Effector memory CD8-positive, alpha-beta T cell (primary cell): ENCODE measurements around the gene ZFHX3.
A peak's percentile ranks its signal among the peaks of the same experiment; 100 is the strongest.

Source experiments
- ATAC-seq: fragments of 150-1000 bp; cut with Tn5 transposase; replicated peaks from 2 replicates; pipeline ENCODE4 v1.10.0; 2021; ENCODE audit warnings: mild to moderate bottlenecking, moderate library complexity
- DNase-seq, 3 experiments: peaks; one replicate each; pipeline ENCODE4 v3.0.0; 2021
- H3K27ac Mint-ChIP-seq, 2 donors: one replicate each; pipeline ENCODE4 v1.8.0; 2022; ENCODE audit warnings: mild to moderate bottlenecking in 2 of 2, mixed read lengths in 2 of 2, moderate library complexity in 2 of 2
- H3K27me3 Mint-ChIP-seq, 2 donors: one replicate each; pipeline ENCODE4 v1.8.0; 2022; ENCODE audit warnings: mixed read lengths in 2 of 2
- H3K36me3 Mint-ChIP-seq: one replicate; pipeline ENCODE4 v1.8.0; 2022; ENCODE audit warnings: mild to moderate bottlenecking, moderate library complexity, mixed read lengths; ENCODE audit not compliant: insufficient read depth
- H3K4me1 Mint-ChIP-seq, 2 donors: one replicate each; pipeline ENCODE4 v1.8.0; 2022; ENCODE audit warnings: low read depth in 2 of 2, mixed read lengths in 2 of 2
- H3K4me3 Mint-ChIP-seq, 2 donors: one replicate each; pipeline ENCODE4 v1.8.0; 2022; ENCODE audit warnings: mild to moderate bottlenecking in 2 of 2, mixed read lengths in 2 of 2, moderate library complexity in 2 of 2
- H3K9me3 Mint-ChIP-seq, 2 donors: one replicate each; pipeline ENCODE4 v1.8.0; 2022; ENCODE audit warnings: mixed read lengths in 2 of 2

Gene ZFHX3

GRCh38 chr16:72934636-72935403 lies 113.1 kb downstream of the ZFHX3 start:
- no peak overlapping the region for H3K4me3 Mint-ChIP-seq
- DNase-seq = no peak
- no peak for ATAC-seq
- peaks cover 0 to 6% of the 10 kb centered on the region in 2 donors for H3K9me3 Mint-ChIP-seq
- H3K27ac Mint-ChIP-seq = no peak overlapping the region
- H3K36me3 Mint-ChIP-seq = no peaks in the 10 kb centered on the region
- H3K4me1 Mint-ChIP-seq = peaks cover 0 to 2% of the 10 kb centered on the region in 2 donors
- no peaks in the 10 kb centered on the region for H3K27me3 Mint-ChIP-seq

- no peaks in the 10 kb centered on the region for H3K27me3 Mint-ChIP-seq
- peaks cover 0 to 2% of the 10 kb centered on the region in 2 donors for H3K4me1 Mint-ChIP-seq
- H3K36me3 Mint-ChIP-seq = no peaks in the 10 kb centered on the region
- H3K4me3 Mint-ChIP-seq = no peak overlapping the region
- DNase-seq = no peak
- ATAC-seq = no peak
- H3K9me3 Mint-ChIP-seq = peaks cover 0 to 6% of the 10 kb centered on the region in 2 donors
- no peak overlapping the region for H3K27ac Mint-ChIP-seq
Measured at GRCh38 chr16:72932677-72933335, 115.1 kb downstream of the ZFHX3 start.

GRCh38 chr16:72932050-72932449 lies 115.9 kb downstream of the ZFHX3 start:
- DNase-seq = no peak
- H3K36me3 Mint-ChIP-seq = no peaks in the 10 kb centered on the region
- peak; percentile 16 for ATAC-seq
- H3K4me3 Mint-ChIP-seq = no peak overlapping the region
- peaks cover 0 to 2% of the 10 kb centered on the region in 2 donors for H3K4me1 Mint-ChIP-seq
- no peak overlapping the region for H3K27ac Mint-ChIP-seq
- no peaks in the 10 kb centered on the region for H3K27me3 Mint-ChIP-seq
- H3K9me3 Mint-ChIP-seq = peaks cover 0 to 6% of the 10 kb centered on the region in 2 donors

GRCh38 chr16:72930396-72930795 lies 117.5 kb downstream of the ZFHX3 start:
- peaks cover 0 to 6% of the 10 kb centered on the region in 2 donors for H3K9me3 Mint-ChIP-seq
- no peak overlapping the region for H3K27ac Mint-ChIP-seq
- peaks cover 0 to 2% of the 10 kb centered on the region in 2 donors for H3K4me1 Mint-ChIP-seq
- ATAC-seq (no peak), DNase-seq (no peak)
- no peaks in the 10 kb centered on the region for H3K27me3 Mint-ChIP-seq
- no peak overlapping the region for H3K4me3 Mint-ChIP-seq
- no peaks in the 10 kb centered on the region for H3K36me3 Mint-ChIP-seq

- DNase-seq (no peak), ATAC-seq (no peak)
- Mint-ChIP-seq H3K9me3 (peaks cover 0 to 6% of the 10 kb centered on the region in 2 donors), H3K27ac (no peak overlapping the region), H3K4me3 (no peak overlapping the region), H3K4me1 (peaks cover 0 to 2% of the 10 kb centered on the region in 2 donors), H3K27me3 (no peaks in the 10 kb centered on the region), H3K36me3 (no peaks in the 10 kb centered on the region)
Measured at GRCh38 chr16:72928090-72928981, 119.6 kb downstream of the ZFHX3 start.

- Mint-ChIP-seq H3K36me3 (peaks cover 2% of the 10 kb centered on the region), H3K4me3 (no peak overlapping the region), H3K27ac (no peak overlapping the region), H3K4me1 (peaks cover 0 to 2% of the 10 kb centered on the region in 2 donors), H3K27me3 (peaks cover 0 to 3% of the 10 kb centered on the region in 2 donors), H3K9me3 (no peaks in the 10 kb centered on the region)
- DNase-seq = no peak
- ATAC-seq = no peak
Measured at GRCh38 chr16:72927199-72928089, 120.5 kb downstream of the ZFHX3 start.

- H3K36me3 Mint-ChIP-seq = peaks cover 2% of the 10 kb centered on the region
- H3K4me3 Mint-ChIP-seq = no peak overlapping the region
- H3K4me1 Mint-ChIP-seq = no peaks in the 10 kb centered on the region
- H3K9me3 Mint-ChIP-seq = no peaks in the 10 kb centered on the region
- DNase-seq (no peak), ATAC-seq (no peak)
- H3K27ac Mint-ChIP-seq = no peak overlapping the region
- peaks cover 0 to 11% of the 10 kb centered on the region in 2 donors for H3K27me3 Mint-ChIP-seq
Measured at GRCh38 chr16:72926177-72927070, 121.5 kb downstream of the ZFHX3 start.

- Mint-ChIP-seq H3K9me3 (peaks cover 0 to 3% of the 10 kb centered on the region in 2 donors), H3K4me1 (peaks cover 0 to 3% of the 10 kb centered on the region in 2 donors), H3K36me3 (peaks cover 2% of the 10 kb centered on the region), H3K27ac (no peak overlapping the region), H3K27me3 (peaks cover 0 to 16% of the 10 kb centered on the region in 2 donors), H3K4me3 (no peak overlapping the region)
- ATAC-seq (no peak), DNase-seq (no peak)
Measured at GRCh38 chr16:72925631-72925979, 122.3 kb downstream of the ZFHX3 start.

- H3K27ac Mint-ChIP-seq = no peak overlapping the region
- H3K36me3 Mint-ChIP-seq = peaks cover 2% of the 10 kb centered on the region
- DNase-seq = no peak
- no peak for ATAC-seq
- no peak overlapping the region for H3K4me3 Mint-ChIP-seq
- peaks cover 0 to 3% of the 10 kb centered on the region in 2 donors for H3K4me1 Mint-ChIP-seq
- peaks cover 0 to 16% of the 10 kb centered on the region in 2 donors for H3K27me3 Mint-ChIP-seq
- peaks cover 0 to 3% of the 10 kb centered on the region in 2 donors for H3K9me3 Mint-ChIP-seq
Measured at GRCh38 chr16:72924927-72925630, 122.8 kb downstream of the ZFHX3 start.

- H3K9me3 Mint-ChIP-seq = peaks cover 0 to 3% of the 10 kb centered on the region in 2 donors
- no peak overlapping the region for H3K4me3 Mint-ChIP-seq
- DNase-seq (no peak), ATAC-seq (no peak)
- peaks cover 0 to 16% of the 10 kb centered on the region in 2 donors for H3K27me3 Mint-ChIP-seq
- peaks cover 0 to 3% of the 10 kb centered on the region in 2 donors for H3K4me1 Mint-ChIP-seq
- H3K27ac Mint-ChIP-seq = no peak overlapping the region
- H3K36me3 Mint-ChIP-seq = peaks cover 2% of the 10 kb centered on the region
Measured at GRCh38 chr16:72924537-72924926, 123.4 kb downstream of the ZFHX3 start.

- Mint-ChIP-seq H3K4me3 (no peak overlapping the region), H3K9me3 (peaks cover 0 to 3% of the 10 kb centered on the region in 2 donors), H3K27ac (no peak overlapping the region), H3K4me1 (peaks cover 0 to 3% of the 10 kb centered on the region in 2 donors), H3K27me3 (peaks cover 0 to 16% of the 10 kb centered on the region in 2 donors), H3K36me3 (peaks cover 2% of the 10 kb centered on the region)
- DNase-seq (no peak), ATAC-seq (no peak)
Measured at GRCh38 chr16:72923757-72924156, 124.2 kb downstream of the ZFHX3 start.
